ENCODE data around the gene OR4K2.

Gene OR4K2

DNA sequence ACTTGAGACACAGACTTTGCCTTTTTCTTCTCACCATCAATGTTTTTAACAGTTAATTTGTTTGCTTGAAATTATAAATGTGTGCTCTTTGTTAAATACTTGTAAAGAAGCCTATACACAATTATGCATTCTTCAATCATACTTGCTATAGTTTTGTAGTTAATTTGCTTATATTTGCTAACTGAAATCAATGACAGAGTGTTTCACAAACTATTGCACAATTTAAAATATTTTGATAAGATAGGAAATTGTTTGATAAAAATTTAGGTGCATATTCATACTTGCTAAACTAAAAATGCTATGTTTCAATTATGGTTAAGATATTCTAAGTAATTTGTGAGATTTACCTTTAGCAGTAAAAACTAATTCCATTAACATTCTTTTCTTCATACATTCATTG lies 31.7 kb downstream of the OR4K2 start:
- H3K36me3 ChIP-seq = no peaks in the 10 kb centered on the region
- peaks cover 30% of the 10 kb centered on the region for H3K27me3 ChIP-seq (ENCODE audit: insufficient read depth, low read depth, severe bottlenecking)
- H3K9me3 ChIP-seq (ENCODE audit: severe bottlenecking) = no peaks in the 10 kb centered on the region
- H3K27ac ChIP-seq = no peak overlapping the region
- TF ChIP-seq, protein P1, sequence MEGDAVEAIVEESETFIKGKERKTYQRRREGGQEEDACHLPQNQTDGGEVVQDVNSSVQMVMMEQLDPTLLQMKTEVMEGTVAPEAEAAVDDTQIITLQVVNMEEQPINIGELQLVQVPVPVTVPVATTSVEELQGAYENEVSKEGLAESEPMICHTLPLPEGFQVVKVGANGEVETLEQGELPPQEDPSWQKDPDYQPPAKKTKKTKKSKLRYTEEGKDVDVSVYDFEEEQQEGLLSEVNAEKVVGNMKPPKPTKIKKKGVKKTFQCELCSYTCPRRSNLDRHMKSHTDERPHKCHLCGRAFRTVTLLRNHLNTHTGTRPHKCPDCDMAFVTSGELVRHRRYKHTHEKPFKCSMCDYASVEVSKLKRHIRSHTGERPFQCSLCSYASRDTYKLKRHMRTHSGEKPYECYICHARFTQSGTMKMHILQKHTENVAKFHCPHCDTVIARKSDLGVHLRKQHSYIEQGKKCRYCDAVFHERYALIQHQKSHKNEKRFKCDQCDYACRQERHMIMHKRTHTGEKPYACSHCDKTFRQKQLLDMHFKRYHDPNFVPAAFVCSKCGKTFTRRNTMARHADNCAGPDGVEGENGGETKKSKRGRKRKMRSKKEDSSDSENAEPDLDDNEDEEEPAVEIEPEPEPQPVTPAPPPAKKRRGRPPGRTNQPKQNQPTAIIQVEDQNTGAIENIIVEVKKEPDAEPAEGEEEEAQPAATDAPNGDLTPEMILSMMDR (IDR thresholded peaks at IDR 0.05; ENCODE audit: low read depth, low read length) = no peak
- DNase-seq = no peak
- H3K4me3 ChIP-seq (ENCODE audit: low read depth, low read length) = no peak overlapping the region

DNA sequence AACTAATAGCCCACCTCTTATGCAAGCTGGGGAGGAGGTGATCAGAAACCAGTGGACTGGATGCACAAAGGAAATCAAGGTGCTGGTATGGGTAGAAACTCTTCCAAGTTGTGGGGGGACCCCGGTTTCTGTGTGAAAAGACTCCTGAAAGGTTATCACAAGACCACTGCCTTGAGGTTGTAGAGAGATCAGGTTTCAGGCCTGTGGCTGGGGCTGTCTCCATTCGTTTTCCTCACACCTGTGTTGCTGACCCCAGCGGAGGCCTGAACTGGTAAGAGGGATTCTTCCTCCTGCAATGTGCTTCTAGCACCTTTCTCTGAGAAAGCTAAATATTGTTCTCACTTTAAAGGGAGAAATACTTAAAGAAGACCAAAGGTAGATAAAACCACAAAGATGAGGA lies 36.2 kb downstream of the OR4K2 start:
- Histone ChIP-seq H3K4me3 (ENCODE audit: low read depth, low read length) (no peak overlapping the region), H3K9me3 (ENCODE audit: severe bottlenecking) (no peaks in the 10 kb centered on the region), H3K27ac (no peak overlapping the region), H3K36me3 (no peaks in the 10 kb centered on the region), H3K27me3 (ENCODE audit: insufficient read depth, low read depth, severe bottlenecking) (peaks cover 36% of the 10 kb centered on the region)
- TF ChIP-seq, protein P1 (IDR thresholded peaks at IDR 0.05; ENCODE audit: low read depth, low read length) = no peak
- no peak for DNase-seq

DNA sequence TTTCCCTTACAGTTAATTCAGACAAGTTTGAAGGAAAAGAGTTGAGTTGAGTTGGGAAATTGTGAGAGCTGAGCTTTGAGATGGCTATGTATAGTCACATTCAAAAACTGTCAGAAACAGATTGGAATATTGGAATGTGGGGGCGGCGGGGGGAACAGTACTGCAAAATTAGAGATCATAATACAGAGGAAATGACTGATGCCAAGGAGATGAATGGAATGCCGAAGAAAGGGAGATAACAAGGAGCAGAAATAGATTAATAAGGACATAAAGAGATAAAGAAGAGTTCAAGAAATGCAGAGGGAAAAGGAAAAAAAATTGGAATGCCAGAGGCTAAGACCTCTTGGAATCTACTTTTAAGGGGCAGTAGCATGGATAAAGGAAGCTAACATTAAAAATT lies 42.3 kb downstream of the OR4K2 start:
- H3K9me3 ChIP-seq (ENCODE audit: severe bottlenecking) = no peaks in the 10 kb centered on the region
- H3K27me3 ChIP-seq (ENCODE audit: insufficient read depth, low read depth, severe bottlenecking) = peaks cover 50% of the 10 kb centered on the region
- no peak overlapping the region for H3K27ac ChIP-seq
- TF ChIP-seq, protein P1 (IDR thresholded peaks at IDR 0.05; ENCODE audit: low read depth, low read length) = no peak
- no peak for DNase-seq
- H3K36me3 ChIP-seq = no peaks in the 10 kb centered on the region
- H3K4me3 ChIP-seq (ENCODE audit: low read depth, low read length) = no peak overlapping the region

DNA sequence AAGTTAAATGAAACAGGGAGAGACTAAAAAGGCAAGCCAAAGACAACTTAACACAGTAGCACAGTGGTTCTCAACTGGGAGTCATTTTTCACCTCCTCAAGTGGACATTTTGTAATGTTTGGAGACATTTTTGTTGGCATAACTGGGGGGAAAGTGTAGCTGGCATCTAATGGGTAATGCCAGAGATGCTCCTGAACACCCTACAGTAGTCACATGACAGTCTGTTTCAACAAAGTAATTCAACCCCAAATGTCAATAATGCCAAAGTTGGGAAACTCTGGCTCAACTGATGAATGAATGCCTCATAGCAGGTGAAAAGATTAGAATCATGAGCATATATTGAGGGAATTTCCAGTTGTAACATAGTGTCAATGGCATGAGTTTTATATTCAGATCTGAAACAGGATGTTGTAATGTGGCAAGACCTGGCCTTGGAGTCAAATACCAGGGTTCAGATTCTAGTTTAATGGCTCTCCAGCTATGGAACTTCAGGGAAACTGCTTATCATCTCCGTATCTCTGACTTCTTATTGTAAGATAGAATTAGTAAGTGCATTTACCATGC lies 43.1 kb downstream of the OR4K2 start:
- H3K4me3 ChIP-seq (ENCODE audit: low read depth, low read length) = no peak overlapping the region
- H3K9me3 ChIP-seq (ENCODE audit: severe bottlenecking) = no peaks in the 10 kb centered on the region
- peaks cover 50% of the 10 kb centered on the region for H3K27me3 ChIP-seq (ENCODE audit: insufficient read depth, low read depth, severe bottlenecking)
- no peaks in the 10 kb centered on the region for H3K36me3 ChIP-seq
- no peak overlapping the region for H3K27ac ChIP-seq
- DNase-seq = no peak
- TF ChIP-seq, protein P1 (IDR thresholded peaks at IDR 0.05; ENCODE audit: low read depth, low read length) = no peak

DNA sequence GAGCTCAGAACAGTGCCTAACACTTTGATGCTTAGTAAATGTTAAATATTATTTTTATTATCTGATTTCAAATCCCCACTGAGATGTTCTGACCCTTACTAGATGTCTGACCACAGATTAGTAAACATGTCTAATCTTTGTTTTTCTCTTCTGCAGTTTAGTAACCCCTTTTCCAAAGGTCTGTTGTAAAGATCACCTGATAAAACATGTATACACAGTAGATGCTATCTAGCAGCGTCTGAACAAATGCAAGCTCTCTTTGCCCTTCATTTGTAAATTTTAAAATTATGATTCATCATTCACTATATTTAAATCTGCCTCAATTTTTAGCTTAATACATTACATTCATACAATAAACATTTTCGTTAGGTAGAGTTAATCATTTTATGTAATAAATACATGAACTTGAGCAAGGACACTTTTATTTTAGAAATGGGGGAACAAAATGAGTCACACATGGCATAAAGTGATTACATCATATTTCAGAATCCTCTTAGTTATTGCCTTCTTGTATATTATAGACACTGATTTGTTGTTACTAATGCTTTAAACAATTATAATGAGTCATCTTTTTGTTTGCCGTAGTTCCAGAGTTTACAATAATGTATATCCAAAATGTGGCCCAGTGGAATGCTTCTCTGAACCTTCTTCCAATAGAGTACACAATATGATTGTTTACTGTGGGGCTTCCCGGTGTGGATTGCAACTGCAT lies 43.8 kb downstream of the OR4K2 start:
- H3K27ac ChIP-seq = no peak overlapping the region
- H3K4me3 ChIP-seq (ENCODE audit: low read depth, low read length) = no peak overlapping the region
- peaks cover 53% of the 10 kb centered on the region for H3K27me3 ChIP-seq (ENCODE audit: insufficient read depth, low read depth, severe bottlenecking)
- no peaks in the 10 kb centered on the region for H3K9me3 ChIP-seq (ENCODE audit: severe bottlenecking)
- TF ChIP-seq, protein P1 (IDR thresholded peaks at IDR 0.05; ENCODE audit: low read depth, low read length) = no peak
- H3K36me3 ChIP-seq = no peaks in the 10 kb centered on the region
- no peak for DNase-seq

Data from WERI-Rb-1 (cell line).